NCI-H187 treated with DMSO at 0.1 percent for 48 hours (cell line): Measurements from ENCODE around the gene GRAP.

ENCODE experiments used
- DNase-seq: peaks from one replicate; lab custom pipeline; 2025; lab: John Stamatoyannopoulos, UW

Gene GRAP

GRCh38 chr17:19018600-19018950 lies 28.2 kb downstream of the GRAP start:
- no peak for DNase-seq

- no peak for DNase-seq
Observed at GRCh38 chr17:19017804-19018599, 28.8 kb downstream of the GRAP start.

- no peak for DNase-seq
Observed at GRCh38 chr17:19017401-19017800, 29.4 kb downstream of the GRAP start.

- no peak for DNase-seq
Observed at GRCh38 chr17:19016881-19017280, 29.9 kb downstream of the GRAP start.

- DNase-seq: no peak
Observed at GRCh38 chr17:19016297-19016696, 30.5 kb downstream of the GRAP start.

GRCh38 chr17:19015428-19015827 lies 31.3 kb downstream of the GRAP start:
- no peak for DNase-seq

GRCh38 chr17:19014628-19015215 lies 32.0 kb downstream of the GRAP start:
- DNase-seq: no peak

- no peak for DNase-seq
Observed at GRCh38 chr17:19013806-19014627, 32.7 kb downstream of the GRAP start.

- no peak for DNase-seq
Observed at GRCh38 chr17:19013226-19013625, 33.5 kb downstream of the GRAP start.

- DNase-seq: no peak
Observed at GRCh38 chr17:19012171-19013080, 34.3 kb downstream of the GRAP start.

GRCh38 chr17:19011581-19011980 lies 35.2 kb downstream of the GRAP start:
- DNase-seq: no peak

- DNase-seq: no peak
Observed at GRCh38 chr17:19010729-19011505, 35.8 kb downstream of the GRAP start.

GRCh38 chr17:19009970-19010369 lies 36.8 kb downstream of the GRAP start:
- DNase-seq: no peak

GRCh38 chr17:19006698-19007097 lies 40.1 kb downstream of the GRAP start:
- no peak for DNase-seq

GRCh38 chr17:19005789-19006430 lies 40.8 kb downstream of the GRAP start:
- DNase-seq: no peak

- no peak for DNase-seq
Observed at GRCh38 chr17:19005137-19005773, 41.5 kb downstream of the GRAP start.

- DNase-seq: no peak
Observed at GRCh38 chr17:19004421-19005136, 42.2 kb downstream of the GRAP start, which contains the start of gene FAM83G. FAM83G (minus strand) TSS chr17:19004764; CDS start chr17:19004041, 723 bp downstream.

- DNase-seq: no peak
Observed at GRCh38 chr17:19003543-19004420, 43.0 kb downstream of the GRAP start.
